Common myeloid progenitor, CD34-positive (primary cell): ENCODE data around the gene DLX2.

ENCODE experiments used
- CTCF ChIA-PET: fragments of 350-600 bp; sonication (Branson Sonifier 250); formaldehyde crosslinking; loops from one replicate; lab custom pipeline; 2021; ENCODE audit warnings: antibody characterized with exemption; lab: Charles Lee
- POLR2A ChIA-PET: fragments of 350-600 bp; sonication (Branson Sonifier 250); formaldehyde crosslinking; loops from one replicate; lab custom pipeline; 2021; ENCODE audit warnings: antibody characterized with exemption; lab: Charles Lee
- DNase-seq, 3 donors: peaks; one replicate each; pipeline versions ENCODE4 v3.0.0 to v3.0.0-alpha.2; 2013
- H3K27ac ChIP-seq, 2 experiments: 1 replicate in 1 of 2; 2 replicates in 1 of 2; pipeline ENCODE4 v1.7.0; 2013; ENCODE audit warnings: inconsistent platforms in 2 of 2, low read length in 2 of 2, mild to moderate bottlenecking in 2 of 2, low read depth in 1 of 2, moderate library complexity in 1 of 2; ENCODE audit not compliant: severe bottlenecking in 2 of 2, insufficient read depth in 1 of 2, poor library complexity in 1 of 2
- H3K27me3 ChIP-seq, 5 experiments: replicated peaks in 2 of 5; 1 replicate in 3 of 5; 2 replicates in 2 of 5; pipeline versions ENCODE4 v1.6.1 to v1.7.0; 2013; ENCODE audit warnings: low read length in 4 of 5, mild to moderate bottlenecking in 2 of 5, moderate library complexity in 2 of 5, inconsistent platforms in 1 of 5; ENCODE audit not compliant: insufficient read depth in 5 of 5, control insufficient read depth in 4 of 5
- H3K36me3 ChIP-seq, 4 experiments: 1 replicate in 2 of 4; 2 replicates in 2 of 4; pipeline versions ENCODE4 v1.6.1 to v1.7.0; 2013; ENCODE audit warnings: low read length in 3 of 4, control low read depth in 1 of 4, mild to moderate bottlenecking in 1 of 4; ENCODE audit not compliant: control insufficient read depth in 4 of 4, insufficient read depth in 4 of 4
- H3K4me1 ChIP-seq, 4 experiments: 1 replicate in 3 of 4; 2 replicates in 1 of 4; pipeline versions ENCODE4 v1.6.1 to v1.7.1; 2013; ENCODE audit warnings: low read length in 3 of 4, mild to moderate bottlenecking in 3 of 4, control low read depth in 1 of 4, inconsistent platforms in 1 of 4, moderate library complexity in 1 of 4; ENCODE audit not compliant: control insufficient read depth in 4 of 4, insufficient read depth in 4 of 4; ENCODE audit errors: control extremely low read depth in 1 of 4
- H3K4me3 ChIP-seq, 7 experiments: 1 replicate in 4 of 7; 2 replicates in 3 of 7; pipeline versions ENCODE4 v1.5.1 to v1.7.0; 2013; ENCODE audit warnings: mild to moderate bottlenecking in 7 of 7, low read length in 6 of 7, moderate library complexity in 6 of 7, inconsistent platforms in 2 of 7, low read depth in 2 of 7, control low read depth in 1 of 7; ENCODE audit not compliant: insufficient read depth in 4 of 7, control insufficient read depth in 1 of 7; ENCODE audit errors: extremely low read depth in 1 of 7
- H3K9me3 ChIP-seq, 5 experiments: 1 replicate in 4 of 5; 2 replicates in 1 of 5; pipeline versions ENCODE4 v1.6.1 to v1.7.1; 2013; ENCODE audit warnings: low read length in 4 of 5, mild to moderate bottlenecking in 2 of 5, inconsistent platforms in 1 of 5, low read depth in 1 of 5, moderate library complexity in 1 of 5; ENCODE audit not compliant: control insufficient read depth in 4 of 5, insufficient read depth in 2 of 5; ENCODE audit errors: control extremely low read depth in 1 of 5
- WGBS: methylation state at CpG from one replicate; pipeline ENCODE4 v1.1.5; 2013; ENCODE audit not compliant: insufficient coverage; 5-methylcytosine and 5-hydroxymethylcytosine counted together

Gene DLX2

DNA sequence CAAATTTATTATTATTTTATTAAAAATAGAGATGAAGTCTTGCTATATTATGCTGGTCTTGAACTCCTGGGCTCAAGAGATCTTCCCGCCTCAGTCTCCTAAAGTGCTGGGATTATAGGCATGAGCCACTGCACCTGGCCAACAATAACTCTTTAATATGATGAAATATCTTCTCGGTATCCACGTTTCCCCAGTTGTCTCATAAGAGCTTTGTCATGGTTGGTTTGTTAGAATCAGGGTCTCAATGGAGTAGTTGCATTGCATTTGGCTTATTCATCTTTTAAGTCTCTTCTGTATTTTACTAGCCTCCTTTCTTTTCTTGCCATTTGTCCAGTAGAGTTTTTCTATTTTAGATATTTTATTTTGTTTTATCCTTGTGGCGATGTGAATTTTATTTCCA is 32.7 kb upstream of the DLX2 start:
- ChIA-PET CTCF (interaction anchor here (1.4 to 1.6 kb wide), 3 partner anchors 9 to 22 kb away, joined by 3 to 5 read pairs (median 3); no protein-coding TSS in a partner anchor), POLR2A (interaction anchor here (0.6 kb wide), 1 partner anchor 575 kb away, joined by 3 read pairs; no protein-coding TSS in a partner anchor)
- no peaks in the 10 kb centered on the region for H3K4me1 ChIP-seq

DNA sequence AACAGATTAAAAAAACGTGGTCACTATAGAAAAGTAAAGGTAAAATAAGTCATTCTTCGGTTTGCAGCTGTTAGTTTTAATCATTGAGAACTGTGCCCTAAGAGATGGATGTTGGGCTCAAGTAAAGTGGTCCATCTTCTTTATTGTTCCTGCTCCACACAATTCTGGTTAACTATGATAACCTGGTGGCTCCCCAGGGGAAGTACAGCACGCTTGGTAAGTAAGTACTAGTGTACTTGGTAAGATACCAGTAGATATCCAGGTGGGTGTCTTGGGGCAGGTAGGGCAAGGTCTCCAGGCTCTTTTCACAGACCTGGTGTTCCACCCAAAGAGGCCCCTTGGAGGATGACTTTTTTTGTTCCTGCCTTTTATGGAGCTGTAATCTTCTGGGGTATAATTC is 31.6 kb upstream of the DLX2 start:
- no peak overlapping the region for H3K4me3 ChIP-seq
- POLR2A ChIA-PET, result no interaction called here
- no peak overlapping the region for H3K27ac ChIP-seq
- H3K27me3 ChIP-seq, result no peaks in the 10 kb centered on the region
- H3K36me3 ChIP-seq, result no peaks in the 10 kb centered on the region
- H3K9me3 ChIP-seq, result peaks cover 0 to 2% (median 0%) of the 10 kb centered on the region in 5 experiments
- H3K4me1 ChIP-seq, result no peaks in the 10 kb centered on the region
- CTCF ChIA-PET, result no interaction called here
- WGBS, result 100% methylated on average over 1 of the region's 3 CpGs
- DNase-seq, result no peak

More for the DNA sequence above, 32.7 kb upstream of the DLX2 start:
- WGBS, result no CpG with 5 or more reads among the region's 4 CpGs
- Histone ChIP-seq H3K4me3 (no peak overlapping the region), H3K27ac (no peak overlapping the region), H3K27me3 (no peaks in the 10 kb centered on the region), H3K9me3 (peaks cover 0 to 7% (median 0%) of the 10 kb centered on the region in 5 experiments), H3K36me3 (no peaks in the 10 kb centered on the region)
- DNase-seq, result no peak

DNA sequence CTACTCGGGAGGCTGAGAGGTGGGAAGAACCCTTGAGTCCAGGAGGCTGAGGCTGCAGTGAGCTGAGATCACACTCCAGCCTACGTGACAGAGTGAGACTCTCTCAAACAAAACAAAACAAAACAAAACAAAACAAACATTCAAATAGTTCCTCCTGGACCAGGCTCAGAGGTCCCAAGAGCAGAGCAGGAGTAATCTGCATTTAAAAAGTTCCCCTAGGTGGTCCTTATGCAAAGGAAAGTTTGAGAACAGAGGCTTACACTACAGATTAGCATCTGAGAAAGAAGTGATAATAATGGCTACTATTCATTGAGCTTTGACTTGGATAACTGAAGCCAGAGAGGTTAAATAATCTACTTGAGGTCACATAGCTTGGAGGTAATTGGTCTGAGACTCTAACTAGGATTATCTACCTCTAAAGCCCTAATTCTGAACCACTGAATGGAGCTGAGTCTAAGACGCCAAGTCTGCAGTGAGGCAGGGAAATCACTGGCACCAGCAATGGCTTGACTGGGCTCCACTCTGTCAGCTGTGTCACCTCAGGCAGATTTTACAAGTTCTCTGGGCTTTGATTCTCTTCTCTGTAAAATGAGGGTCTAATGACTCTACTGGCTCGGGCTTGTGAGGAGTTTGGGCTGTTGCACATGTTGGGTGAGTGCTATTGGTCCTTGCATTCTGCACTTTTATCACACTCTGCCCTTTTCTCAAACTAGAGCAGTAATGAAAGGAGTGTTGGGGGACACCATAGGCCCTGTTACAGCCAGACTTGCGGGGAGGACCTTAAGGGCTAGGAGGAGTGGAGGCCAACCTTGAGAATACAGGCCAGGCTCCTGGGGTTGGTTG is 29.2 kb upstream of the DLX2 start:
- CTCF ChIA-PET, result interaction anchor here (1.0 to 1.4 kb wide), 2 partner anchors 26 to 429 kb away, joined by 3 read pairs; no protein-coding TSS in a partner anchor
- Histone ChIP-seq H3K9me3 (peaks cover 0 to 6% (median 0%) of the 10 kb centered on the region in 5 experiments), H3K4me1 (no peaks in the 10 kb centered on the region), H3K4me3 (no peak overlapping the region), H3K27ac (no peak overlapping the region), H3K27me3 (no peaks in the 10 kb centered on the region), H3K36me3 (no peaks in the 10 kb centered on the region)
- 100% methylated on average over 3 of the region's 5 CpGs for WGBS
- POLR2A ChIA-PET, result no interaction called here
- no peak for DNase-seq

DNA sequence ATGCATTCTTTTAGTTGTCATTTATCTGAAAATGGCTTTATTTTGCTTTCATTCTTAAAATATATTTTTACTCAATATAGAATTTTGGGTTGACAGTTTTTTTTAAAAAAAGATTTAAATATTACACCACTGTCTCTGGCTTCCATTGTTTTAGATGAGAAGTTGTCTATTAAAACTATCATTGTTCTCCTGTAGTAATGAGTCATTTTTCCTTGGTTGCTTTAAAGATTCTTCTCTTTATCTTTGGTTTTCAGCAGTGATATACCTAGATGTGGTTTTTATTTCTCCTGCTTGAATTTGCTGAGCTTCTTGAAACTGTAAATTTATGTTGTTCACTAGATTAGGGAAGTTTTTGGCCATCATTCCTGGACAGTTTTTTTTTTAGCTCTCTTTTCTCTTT is 26.7 kb upstream of the DLX2 start:
- no peaks in the 10 kb centered on the region for H3K36me3 ChIP-seq
- ChIA-PET POLR2A (interaction anchor here (0.6 kb wide), 1 partner anchor 30 kb away, joined by 3 read pairs; no protein-coding TSS in a partner anchor), CTCF (interaction anchor here (0.8 to 1.9 kb wide), 5 partner anchors 11 to 337 kb away, joined by 3 to 6 read pairs (median 4); no protein-coding TSS in a partner anchor)
- DNase-seq, result no peak
- H3K9me3 ChIP-seq, result peaks cover 0 to 6% (median 0%) of the 10 kb centered on the region in 5 experiments
- no peak overlapping the region for H3K4me3 ChIP-seq
- H3K27ac ChIP-seq, result no peak overlapping the region
- no peaks in the 10 kb centered on the region for H3K4me1 ChIP-seq
- H3K27me3 ChIP-seq, result no peaks in the 10 kb centered on the region

DNA sequence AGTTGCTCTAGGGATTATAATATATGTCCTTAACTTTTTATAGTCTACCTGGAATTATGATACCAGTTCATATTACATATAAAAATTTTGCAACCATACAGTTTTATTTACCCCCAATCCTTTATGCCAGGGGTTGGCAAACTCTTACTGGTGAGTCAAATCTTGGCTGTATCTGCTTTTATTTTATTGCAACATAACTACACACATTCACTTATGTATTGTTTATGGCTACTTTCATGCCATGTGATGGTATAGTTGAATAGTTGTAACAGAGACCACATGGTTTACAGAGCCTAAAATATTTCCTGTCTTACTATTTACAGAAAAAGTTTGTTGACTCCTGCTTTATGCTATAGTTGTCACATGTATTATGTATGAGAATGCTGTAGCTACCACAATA is 25.8 kb upstream of the DLX2 start:
- DNase-seq, result no peak
- POLR2A ChIA-PET, result no interaction called here
- CTCF ChIA-PET, result interaction anchor here (0.7 to 2.6 kb wide), 9 partner anchors 10 to 338 kb away, joined by 3 to 12 read pairs (median 3); no protein-coding TSS in a partner anchor
- Histone ChIP-seq H3K27me3 (no peaks in the 10 kb centered on the region), H3K27ac (no peak overlapping the region), H3K36me3 (no peaks in the 10 kb centered on the region), H3K9me3 (peaks cover 0 to 6% (median 0%) of the 10 kb centered on the region in 5 experiments), H3K4me3 (no peak overlapping the region), H3K4me1 (no peaks in the 10 kb centered on the region)

DNA sequence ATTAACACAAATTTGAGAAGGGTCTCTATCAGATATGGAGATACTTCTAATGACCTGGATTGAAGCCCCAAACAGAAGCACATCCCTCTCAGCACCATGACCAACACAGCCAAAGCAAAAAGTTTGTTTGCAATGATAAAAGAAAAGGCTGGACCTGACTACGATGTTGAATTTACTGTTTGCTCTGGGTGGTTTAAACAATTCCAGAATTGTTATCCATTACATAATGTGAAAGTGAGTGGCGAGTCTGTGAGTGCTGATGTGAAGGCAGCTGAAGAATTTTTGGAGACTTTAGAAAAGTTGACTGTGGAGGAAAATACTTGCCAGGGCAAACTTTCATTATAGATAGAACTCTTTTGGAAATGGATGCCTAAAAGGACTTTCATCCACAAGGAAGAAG is 17.4 kb upstream of the DLX2 start:
- no CpG with 5 or more reads among the region's 2 CpGs for WGBS
- Histone ChIP-seq H3K4me1 (no peaks in the 10 kb centered on the region), H3K9me3 (no peaks in the 10 kb centered on the region), H3K27ac (no peak overlapping the region), H3K36me3 (no peaks in the 10 kb centered on the region), H3K4me3 (no peak overlapping the region), H3K27me3 (peaks cover 0 to 5% (median 3%) of the 10 kb centered on the region in 5 experiments)
- CTCF ChIA-PET, result interaction anchor here (0.9 to 1.2 kb wide), 2 partner anchors 334 to 419 kb away, joined by 3 read pairs; no protein-coding TSS in a partner anchor
- DNase-seq, result no peak
- POLR2A ChIA-PET, result no interaction called here

DNA sequence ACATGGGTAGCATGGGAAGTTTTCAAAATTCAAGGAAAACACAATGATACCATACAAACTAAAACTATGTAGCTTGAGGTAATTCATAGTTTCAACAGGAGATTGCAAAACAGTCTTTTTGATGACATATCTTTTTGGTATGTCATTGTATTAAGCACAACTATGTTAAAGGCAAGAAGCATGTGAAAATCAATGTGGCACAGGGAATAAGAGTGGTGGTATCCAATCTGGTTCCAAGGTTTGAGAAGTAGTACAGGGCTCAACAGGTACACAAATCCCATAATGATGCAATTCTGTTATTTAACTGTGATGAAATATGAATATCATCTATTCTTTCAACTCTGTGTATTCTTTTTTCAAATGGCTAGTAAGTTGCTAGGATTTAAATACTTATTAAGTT is 16.4 kb upstream of the DLX2 start:
- Histone ChIP-seq H3K9me3 (no peaks in the 10 kb centered on the region), H3K27ac (no peak overlapping the region), H3K27me3 (peaks cover 0 to 5% (median 3%) of the 10 kb centered on the region in 5 experiments), H3K4me1 (no peaks in the 10 kb centered on the region), H3K4me3 (no peak overlapping the region), H3K36me3 (no peaks in the 10 kb centered on the region)
- CTCF ChIA-PET, result interaction anchor here (1.3 kb wide), 1 partner anchor 10 kb away, joined by 3 read pairs; no protein-coding TSS in a partner anchor
- no peak for DNase-seq
- POLR2A ChIA-PET, result no interaction called here
